Activated naive CD4-positive, alpha-beta T cell treated with anti-CD3 and anti-CD28 coated beads, Interleukin-2, amount 10 ng/mL, durations not matched to agents 7 days and 5 days (primary cell): ENCODE results near the gene NEK5.

ENCODE experiments used
- CTCF ChIA-PET: fragments of 350-600 bp; sonication (Branson Sonifier 250); formaldehyde crosslinking; loops from one replicate; lab custom pipeline; 2021; ENCODE audit warnings: antibody characterized with exemption; lab: Charles Lee
- DNase-seq: peaks from one replicate; pipeline ENCODE4 v3.0.0-alpha.2; 2020
- H3K27ac Mint-ChIP-seq: one replicate; pipeline ENCODE4 v1.8.0; 2021; ENCODE audit warnings: mild to moderate bottlenecking, moderate library complexity, mixed read lengths
- H3K27me3 Mint-ChIP-seq: one replicate; pipeline ENCODE4 v1.8.0; 2021; ENCODE audit warnings: mild to moderate bottlenecking, mixed read lengths
- H3K36me3 Mint-ChIP-seq: one replicate; pipeline ENCODE4 v1.8.0; 2021; ENCODE audit warnings: mixed read lengths
- H3K4me1 Mint-ChIP-seq: one replicate; pipeline ENCODE4 v1.8.0; 2021; ENCODE audit warnings: mixed read lengths
- H3K4me3 Mint-ChIP-seq: one replicate; pipeline ENCODE4 v1.8.0; 2021; ENCODE audit warnings: mild to moderate bottlenecking, moderate library complexity, mixed read lengths
- H3K9me3 Mint-ChIP-seq: one replicate; pipeline ENCODE4 v1.8.0; 2021; ENCODE audit warnings: mixed read lengths

The NEK5 gene

DNA sequence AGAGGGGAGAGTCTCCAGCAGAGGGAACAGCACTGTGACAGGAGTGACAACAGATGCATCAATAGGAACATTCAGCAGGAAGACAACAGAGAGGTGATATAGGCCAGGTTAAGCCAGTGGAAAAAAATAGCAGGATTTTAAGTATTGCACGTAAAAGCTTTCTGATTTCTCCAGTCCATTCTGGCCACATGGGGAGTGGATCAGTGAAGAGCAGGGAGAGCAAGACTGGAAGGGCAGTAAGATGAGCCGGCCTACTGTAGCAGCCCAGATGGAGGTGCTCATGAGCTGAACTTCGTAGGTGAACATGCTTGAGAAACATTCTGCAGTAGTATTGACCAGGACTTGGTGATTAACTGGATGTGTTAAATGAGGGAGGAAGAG, 102.6 kb downstream of the NEK5 start:
- no peaks in the 10 kb centered on the region for H3K27me3 Mint-ChIP-seq
- H3K9me3 Mint-ChIP-seq: peaks cover 14% of the 10 kb centered on the region
- no peak overlapping the region for H3K4me3 Mint-ChIP-seq
- H3K4me1 Mint-ChIP-seq: no peaks in the 10 kb centered on the region
- CTCF ChIA-PET: no interaction called here
- H3K27ac Mint-ChIP-seq: no peak overlapping the region
- no peak for DNase-seq
- H3K36me3 Mint-ChIP-seq: peaks cover 67% of the 10 kb centered on the region

DNA sequence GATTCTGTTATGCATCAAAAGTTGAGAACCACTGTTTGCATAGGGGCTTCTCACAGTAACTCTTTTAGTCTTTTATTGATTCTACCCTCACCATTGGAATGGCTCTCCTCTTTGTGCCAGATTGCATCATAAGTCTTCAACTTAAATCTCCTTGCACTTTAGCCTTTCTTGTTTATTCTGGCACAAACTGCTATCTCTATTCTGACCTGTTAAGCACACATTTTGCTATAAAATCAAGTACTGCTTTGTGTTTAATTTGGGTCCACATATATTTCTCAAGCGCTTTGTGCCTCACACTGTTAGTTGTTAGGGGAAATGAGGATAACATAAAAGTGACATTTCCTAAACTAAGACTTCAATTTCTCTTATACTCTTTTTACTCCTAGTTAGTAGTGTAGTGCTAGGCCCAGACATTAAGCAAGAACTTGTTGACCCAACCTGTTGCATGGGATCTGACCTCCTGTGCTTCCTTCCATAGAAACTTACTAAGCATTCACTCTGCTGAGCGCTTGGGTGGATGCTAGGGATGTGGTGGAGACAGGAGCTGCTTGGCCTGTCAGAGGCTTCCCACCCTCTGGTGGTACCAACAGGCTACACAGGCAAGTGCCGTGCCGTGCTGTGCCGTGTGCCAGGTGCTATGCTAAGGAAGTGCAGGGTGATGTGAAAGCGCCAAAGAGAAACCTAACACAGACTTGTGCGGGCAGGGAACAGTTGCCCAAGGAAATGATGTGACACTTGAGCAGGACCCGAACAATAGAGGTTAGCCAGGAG, 103.2 kb downstream of the NEK5 start:
- Mint-ChIP-seq H3K27me3 (no peaks in the 10 kb centered on the region), H3K27ac (no peak overlapping the region), H3K9me3 (peaks cover 14% of the 10 kb centered on the region), H3K36me3 (peaks cover 68% of the 10 kb centered on the region), H3K4me1 (no peaks in the 10 kb centered on the region), H3K4me3 (no peak overlapping the region)
- no peak for DNase-seq
- CTCF ChIA-PET: no interaction called here

DNA sequence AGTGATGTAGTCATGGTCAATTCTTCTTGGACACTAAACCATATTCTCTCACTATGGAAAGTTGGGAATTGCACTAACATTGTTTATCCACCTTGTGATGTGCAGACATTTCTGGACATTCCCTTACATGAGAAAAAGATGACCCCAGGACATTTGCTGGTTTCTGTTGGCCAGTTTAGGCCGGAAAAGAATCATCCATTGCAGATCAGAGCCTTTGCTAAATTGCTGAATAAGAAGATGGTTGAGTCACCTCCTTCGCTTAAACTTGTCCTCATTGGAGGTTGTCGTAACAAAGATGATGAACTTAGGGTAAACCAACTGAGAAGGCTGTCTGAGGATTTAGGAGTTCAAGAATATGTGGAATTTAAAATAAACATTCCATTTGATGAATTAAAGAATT, 104.4 kb downstream of the NEK5 start, which contains the start of gene UTP14C:
TSS of gene UTP14C (plus strand) at position 211 of the 400 bp plus-strand sequence. CDS start 4,114 bp downstream, outside the sequence.
- Mint-ChIP-seq H3K27ac (no peak within 1 kb of the TSS), H3K9me3 (peaks cover 8% of the 10 kb centered on the region), H3K4me1 (no peaks in the 10 kb centered on the region), H3K27me3 (no peaks in the 10 kb centered on the region), H3K4me3 (no peak within 1 kb of the TSS), H3K36me3 (peaks cover 71% of the 10 kb centered on the region)
- no peak for DNase-seq
- CTCF ChIA-PET: no interaction called here

DNA sequence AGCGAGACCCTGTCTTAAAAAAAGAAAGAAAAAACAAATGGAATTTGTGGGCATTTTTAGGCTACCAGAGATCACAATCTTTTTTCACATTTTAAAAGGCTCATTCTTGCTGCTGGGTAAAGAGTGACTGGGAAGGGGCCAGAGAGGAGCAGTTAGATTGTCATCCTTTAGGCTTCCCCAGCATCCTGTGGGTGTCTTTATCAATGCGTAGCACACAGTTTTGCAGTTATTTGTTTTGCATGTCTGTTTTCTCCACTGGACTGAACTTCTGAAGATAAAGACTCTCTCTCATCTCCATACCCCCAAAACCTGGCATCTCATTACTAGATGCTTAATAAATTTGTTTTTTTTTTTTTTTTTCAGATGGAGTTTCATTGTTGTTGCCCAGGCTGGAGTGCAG, 106.5 kb downstream of the NEK5 start:
- CTCF ChIA-PET: interaction anchor here (1.2 kb wide), 1 partner anchor 9 kb away, joined by 3 read pairs; no protein-coding TSS in a partner anchor
- Mint-ChIP-seq H3K36me3 (peaks cover 65% of the 10 kb centered on the region), H3K4me1 (no peaks in the 10 kb centered on the region), H3K27me3 (no peaks in the 10 kb centered on the region), H3K4me3 (no peak overlapping the region), H3K9me3 (peaks cover 4% of the 10 kb centered on the region), H3K27ac (no peak overlapping the region)
- no peak for DNase-seq

DNA sequence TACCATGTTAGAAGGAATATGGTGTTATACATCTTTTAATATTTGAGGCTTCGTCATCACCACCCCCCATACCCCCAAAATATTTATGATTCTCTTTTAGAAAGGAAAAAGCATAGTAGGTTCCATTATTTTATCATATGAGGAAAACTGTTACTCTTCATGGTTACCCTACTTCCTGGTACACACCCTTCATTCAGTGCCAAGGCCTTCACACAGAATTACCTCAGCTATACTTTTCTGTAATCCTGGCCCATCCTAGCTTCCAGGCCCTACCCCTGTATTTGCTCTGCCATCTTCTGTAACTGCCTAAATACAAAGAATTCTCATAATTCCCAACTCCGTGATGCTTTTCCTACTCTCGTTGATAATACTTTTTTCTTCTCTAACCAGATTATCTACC, 108.7 kb downstream of the NEK5 start:
- CTCF ChIA-PET: no interaction called here
- Mint-ChIP-seq H3K27me3 (no peaks in the 10 kb centered on the region), H3K4me1 (no peaks in the 10 kb centered on the region), H3K9me3 (no peaks in the 10 kb centered on the region), H3K27ac (no peak overlapping the region), H3K4me3 (no peak overlapping the region), H3K36me3 (peaks cover 51% of the 10 kb centered on the region)
- DNase-seq: no peak

DNA sequence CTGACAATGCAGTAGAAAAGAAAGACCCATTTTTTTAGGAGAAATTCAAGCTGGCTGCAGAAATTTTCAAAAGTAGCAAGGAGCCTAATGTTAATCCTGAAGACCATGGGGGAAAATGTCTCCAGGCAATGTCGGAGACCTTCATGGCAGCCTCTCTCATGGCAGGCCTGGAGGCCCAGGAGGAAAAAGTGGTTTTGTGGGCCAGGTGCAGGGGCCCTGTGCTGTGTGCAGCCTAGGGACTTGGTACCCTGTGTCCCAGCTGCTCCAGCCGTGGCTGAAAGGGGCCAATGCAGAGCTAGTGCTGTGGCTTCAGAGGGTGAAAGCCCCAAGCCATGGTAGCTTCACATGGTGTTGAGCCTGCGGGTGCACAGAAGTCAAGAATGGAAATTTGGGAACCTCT, 112.6 kb downstream of the NEK5 start:
- H3K27ac Mint-ChIP-seq: no peak overlapping the region
- no peak for DNase-seq
- H3K27me3 Mint-ChIP-seq: peaks cover 8% of the 10 kb centered on the region
- H3K4me3 Mint-ChIP-seq: no peak overlapping the region
- no peaks in the 10 kb centered on the region for H3K9me3 Mint-ChIP-seq
- CTCF ChIA-PET: no interaction called here
- H3K4me1 Mint-ChIP-seq: peaks cover 10% of the 10 kb centered on the region
- peaks cover 30% of the 10 kb centered on the region for H3K36me3 Mint-ChIP-seq

DNA sequence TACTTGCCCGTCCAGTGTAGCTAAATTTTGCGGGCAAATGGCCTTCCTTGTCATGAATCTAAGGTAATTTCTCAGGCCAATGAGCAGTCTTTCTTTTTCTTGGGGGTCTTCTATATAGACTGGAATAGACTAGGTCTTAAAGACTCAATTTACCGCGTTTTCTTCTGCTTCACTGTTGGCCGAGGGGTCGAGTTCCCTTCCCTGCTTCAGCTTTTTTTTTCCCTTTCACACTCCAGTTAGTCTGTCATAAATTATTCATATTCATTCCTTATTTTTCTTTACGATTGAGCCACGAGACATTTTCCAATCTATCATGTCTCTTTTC, 116.4 kb downstream of the NEK5 start:
- peaks cover 8% of the 10 kb centered on the region for H3K36me3 Mint-ChIP-seq
- H3K9me3 Mint-ChIP-seq: no peaks in the 10 kb centered on the region
- peak overlapping the region; percentile 89 for H3K27ac Mint-ChIP-seq
- CTCF ChIA-PET: interaction anchor here (0.7 to 1.4 kb wide), 2 partner anchors 180 to 197 kb away, joined by 3 to 5 read pairs; no protein-coding TSS in a partner anchor
- DNase-seq: no peak
- peaks cover 44% of the 10 kb centered on the region for H3K27me3 Mint-ChIP-seq
- H3K4me1 Mint-ChIP-seq: peaks cover 18% of the 10 kb centered on the region
- peak overlapping the region; percentile 98 for H3K4me3 Mint-ChIP-seq

DNA sequence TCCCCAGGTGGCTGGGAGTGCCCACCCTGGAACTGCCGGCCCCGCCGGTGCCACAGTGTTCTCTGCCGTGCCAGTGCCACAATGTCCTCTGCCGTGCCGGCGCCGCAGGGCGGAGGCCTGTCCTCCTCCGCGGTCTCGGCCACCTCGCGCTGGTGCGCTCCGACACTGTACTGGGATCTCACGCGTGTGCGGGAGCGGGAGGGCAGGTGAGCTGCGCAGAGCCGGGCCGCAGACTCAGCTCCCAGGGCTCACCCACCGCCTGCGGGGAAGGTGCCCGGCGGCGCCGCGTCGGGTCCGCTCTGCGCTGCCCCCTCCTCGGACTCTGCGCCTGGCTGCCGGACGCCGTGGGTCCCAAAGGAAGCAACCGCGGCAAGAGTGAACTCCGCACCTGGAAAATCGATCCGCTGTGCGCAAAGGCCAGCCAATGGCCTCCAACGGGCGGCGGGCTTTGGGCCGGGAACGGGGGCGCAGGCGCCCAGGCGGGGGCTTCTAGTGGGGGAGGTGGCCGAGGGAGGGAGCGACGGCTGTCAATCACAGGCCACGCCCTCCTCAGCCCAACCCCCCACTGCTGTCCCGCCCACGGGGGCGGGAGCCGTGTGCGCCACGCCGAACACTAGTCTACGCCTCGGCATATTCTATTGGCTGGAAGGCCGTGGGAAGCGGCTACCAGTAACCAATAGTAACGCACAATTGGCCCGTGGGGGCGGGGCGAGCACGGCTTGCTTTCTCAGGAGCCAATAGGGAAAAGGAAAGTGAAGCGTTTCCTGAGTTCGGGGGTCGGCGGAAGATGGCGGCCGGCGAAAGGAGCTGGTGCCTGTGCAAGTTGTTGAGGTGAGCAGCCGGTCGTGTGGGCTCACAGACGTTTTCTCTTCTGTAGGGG, 117.0 kb downstream of the NEK5 start, which contains the start of gene ALG11:
TSS of gene ALG11 (plus strand) at position 767 of the 880 bp plus-strand sequence. CDS start at position 788, 21 bp downstream.
- Mint-ChIP-seq H3K36me3 (peaks cover 7% of the 10 kb centered on the region), H3K27ac (peak within 1 kb of the TSS; percentile 89), H3K4me1 (peaks cover 18% of the 10 kb centered on the region), H3K27me3 (peaks cover 48% of the 10 kb centered on the region), H3K9me3 (no peaks in the 10 kb centered on the region), H3K4me3 (peak within 1 kb of the TSS; percentile 98)
- CTCF ChIA-PET: interaction anchor here (1.0 to 1.4 kb wide), 2 partner anchors 116 to 180 kb away, joined by 3 to 5 read pairs; no protein-coding TSS in a partner anchor
- DNase-seq: peak; percentile 100

DNA sequence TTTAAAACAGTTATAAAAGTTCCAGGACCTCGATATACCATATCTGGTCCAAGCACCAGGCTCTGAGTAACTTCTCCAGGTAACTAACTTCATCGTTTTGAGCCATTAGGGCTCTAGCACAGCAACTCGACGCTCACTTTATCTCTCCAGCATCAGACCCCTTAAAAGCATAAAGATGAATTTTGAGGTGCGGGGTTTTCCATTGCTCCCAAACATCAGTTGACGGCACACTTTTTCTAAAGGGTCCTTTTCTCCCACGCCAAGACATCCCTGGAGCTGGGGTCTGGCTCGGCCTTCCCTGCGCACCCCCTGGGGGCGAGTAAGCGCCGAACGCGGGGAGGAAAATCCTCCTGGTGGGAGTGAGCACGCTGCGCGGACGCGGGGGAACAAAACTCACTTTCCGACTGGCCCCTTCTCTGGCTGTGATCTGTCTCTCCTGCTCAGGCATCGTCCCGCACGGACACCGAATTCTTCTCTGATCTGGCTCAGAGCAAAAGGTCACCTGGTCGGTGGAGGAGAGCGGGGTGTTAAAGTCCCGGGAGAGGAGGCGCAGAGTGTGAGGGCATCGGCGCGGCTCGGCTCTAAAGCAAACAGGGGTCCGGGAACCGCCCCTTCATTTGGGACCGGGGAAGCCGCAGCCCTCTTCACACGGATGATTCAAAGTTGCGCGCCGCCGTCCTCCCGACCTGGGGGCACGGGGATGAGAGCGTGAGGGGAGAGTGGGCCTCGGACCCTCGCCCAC, 117.8 kb downstream of the NEK5 start, which contains the start of gene ATP7B:
TSS of gene ATP7B (minus strand) at position 561 of the 742 bp plus-strand sequence. CDS start at position 448, 113 bp downstream.
- Mint-ChIP-seq H3K4me3 (peak within 1 kb of the TSS; percentile 98), H3K4me1 (peaks cover 18% of the 10 kb centered on the region), H3K27ac (peak within 1 kb of the TSS; percentile 89), H3K36me3 (peaks cover 5% of the 10 kb centered on the region), H3K9me3 (no peaks in the 10 kb centered on the region), H3K27me3 (peaks cover 54% of the 10 kb centered on the region)
- CTCF ChIA-PET: interaction anchor here (1.0 kb wide), 1 partner anchor 117 kb away, joined by 3 read pairs; no protein-coding TSS in a partner anchor
- DNase-seq: peak; percentile 24

DNA sequence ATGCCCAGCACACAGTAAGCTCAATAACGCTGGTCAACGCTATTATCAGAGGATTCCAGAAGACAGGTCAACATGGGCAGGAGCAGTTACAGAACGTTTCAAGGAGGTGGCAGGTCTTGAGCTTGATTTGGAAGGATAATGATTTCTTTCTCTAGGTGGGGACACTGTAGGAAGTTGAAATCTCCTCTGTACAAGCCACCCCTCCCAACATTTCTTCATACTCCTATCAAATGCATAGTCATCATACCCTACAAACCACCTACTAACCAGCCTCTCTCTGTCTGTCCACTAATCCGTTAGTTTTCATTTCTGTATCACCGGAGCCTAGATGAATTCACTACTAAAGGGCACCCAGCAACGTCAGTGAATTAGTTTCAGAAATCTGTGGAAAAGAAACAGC, 118.9 kb downstream of the NEK5 start:
- Mint-ChIP-seq H3K36me3 (no peaks in the 10 kb centered on the region), H3K27me3 (peaks cover 54% of the 10 kb centered on the region), H3K4me3 (no peak overlapping the region), H3K4me1 (peaks cover 18% of the 10 kb centered on the region), H3K27ac (no peak overlapping the region), H3K9me3 (no peaks in the 10 kb centered on the region)
- DNase-seq: no peak
- CTCF ChIA-PET: no interaction called here

DNA sequence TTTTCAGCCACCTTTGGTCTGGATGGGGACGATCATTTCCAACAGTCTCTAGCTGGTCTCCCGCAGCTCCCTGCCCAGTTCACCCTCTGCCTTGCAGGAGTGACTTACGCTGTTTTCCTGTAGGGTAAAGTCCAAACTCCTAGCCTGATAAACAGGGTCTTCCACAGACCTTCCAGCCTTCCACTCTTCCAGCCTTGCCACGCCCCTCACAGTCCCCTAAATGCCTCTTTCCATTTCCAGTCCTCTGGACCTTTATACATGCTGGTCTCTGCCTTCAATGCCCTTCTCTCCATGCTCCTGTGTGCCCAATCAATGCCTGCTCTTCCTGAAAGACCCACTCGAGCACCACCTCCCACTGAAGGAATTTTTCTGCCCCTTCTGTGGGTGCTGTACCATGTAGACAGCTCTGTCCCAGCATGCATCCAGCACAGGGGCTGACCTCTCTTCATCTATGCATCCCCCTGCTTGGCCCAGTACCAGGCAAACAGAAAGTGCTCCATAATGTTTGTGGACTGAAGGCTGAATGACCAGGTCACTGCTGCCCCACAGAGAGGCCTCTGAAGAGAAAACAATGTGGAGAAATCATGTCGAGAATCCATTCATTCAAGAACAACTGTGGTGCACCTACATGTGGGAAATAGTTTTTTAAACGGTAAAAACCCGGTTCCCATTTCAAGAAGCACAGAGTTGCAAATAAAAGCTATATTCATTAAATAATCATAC, 122.2 kb downstream of the NEK5 start:
- CTCF ChIA-PET: no interaction called here
- no peaks in the 10 kb centered on the region for H3K36me3 Mint-ChIP-seq
- H3K4me3 Mint-ChIP-seq: no peak overlapping the region
- no peak for DNase-seq
- peaks cover 50% of the 10 kb centered on the region for H3K27me3 Mint-ChIP-seq
- peaks cover 8% of the 10 kb centered on the region for H3K4me1 Mint-ChIP-seq
- H3K9me3 Mint-ChIP-seq: no peaks in the 10 kb centered on the region
- H3K27ac Mint-ChIP-seq: no peak overlapping the region

DNA sequence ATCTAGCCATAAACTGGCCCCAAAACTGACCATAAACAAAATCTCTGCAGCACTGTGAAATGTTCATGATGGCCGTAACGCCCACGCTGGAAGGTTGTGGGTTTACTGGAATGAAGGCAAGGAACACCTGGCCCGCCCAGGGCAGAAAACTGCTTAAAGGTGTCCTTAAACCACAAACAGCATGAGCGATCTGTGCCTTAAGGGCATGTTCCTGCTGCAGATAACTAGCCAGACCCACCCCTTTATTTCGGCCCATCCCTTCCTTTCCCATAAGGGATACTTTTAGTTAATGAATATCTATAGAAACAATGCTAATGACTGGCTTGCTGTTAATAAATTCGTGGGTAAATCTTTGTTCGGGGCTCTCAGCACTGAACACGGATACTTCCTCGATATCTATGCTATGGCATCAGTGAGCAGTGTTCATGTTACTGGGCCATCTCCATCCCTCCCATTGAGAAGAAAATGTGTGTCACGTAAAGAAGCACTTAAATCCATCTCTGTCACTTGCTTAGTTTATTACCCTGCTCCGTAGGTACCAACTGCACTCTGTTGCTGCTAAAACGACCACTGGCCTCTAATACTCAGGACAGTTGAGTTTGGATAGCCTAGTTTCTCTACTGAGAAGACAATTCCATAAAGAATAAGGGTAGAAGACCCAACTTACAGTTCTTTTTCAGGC, 122.9 kb downstream of the NEK5 start:
- Mint-ChIP-seq H3K27ac (no peak overlapping the region), H3K36me3 (no peaks in the 10 kb centered on the region), H3K27me3 (peaks cover 45% of the 10 kb centered on the region), H3K9me3 (no peaks in the 10 kb centered on the region), H3K4me1 (peaks cover 5% of the 10 kb centered on the region), H3K4me3 (no peak overlapping the region)
- CTCF ChIA-PET: no interaction called here
- DNase-seq: no peak
